Brain microvascular endothelial cell (primary cell): Measurements from ENCODE around the gene BIRC6.

Experiments
- DNase-seq: peaks from one replicate; pipeline ENCODE4 v3.0.0-alpha.2; 2020
- H3K27ac ChIP-seq: fragments of 250-450 bp; sonication (Bioruptor Pico); 2 replicates; pipeline ENCODE4 v1.5.1; 2020; ENCODE audit warnings: mild to moderate bottlenecking, moderate library complexity
- H3K27me3 ChIP-seq: fragments of 250-450 bp; sonication (Bioruptor Pico); replicated peaks from 2 replicates; pipeline ENCODE4 v1.5.1; 2020; ENCODE audit warnings: mild to moderate bottlenecking
- H3K36me3 ChIP-seq: fragments of 250-450 bp; sonication (Bioruptor Pico); replicated peaks from 2 replicates; pipeline ENCODE4 v1.5.1; 2020; ENCODE audit warnings: mild to moderate bottlenecking
- H3K4me3 ChIP-seq: 2 replicates; pipeline ENCODE4 v1.5.1; 2011; ENCODE audit warnings: low read depth, mild to moderate bottlenecking, control low read depth, low read length, moderate library complexity
- CTCF ChIP-seq: IDR thresholded peaks from 2 replicates; pipeline ENCODE4 v1.5.1; 2011; ENCODE audit warnings: low read depth, mild to moderate bottlenecking, moderate library complexity, low read length, control low read depth, inconsistent platforms; ENCODE audit errors: missing control alignments
- in situ Hi-C: cut with HindIII; loops from 2 replicates; pipeline ENCODE4 v1.10.0; 2017; ENCODE audit warnings: low sequenced_read_pairs, low pct_ligation_motif_present

Gene BIRC6

GRCh38 chr2:32450851-32451250 is 94.0 kb downstream of the BIRC6 start:
- in situ Hi-C loops = no loop called here
- Histone ChIP-seq H3K36me3 (peaks cover 10% of the 10 kb centered on the region), H3K27ac (no peak overlapping the region), H3K4me3 (no peak overlapping the region), H3K27me3 (no peaks in the 10 kb centered on the region)
- DNase-seq = no peak
- TF ChIP-seq CTCF = no peak

- in situ Hi-C loops = no loop called here
- Histone ChIP-seq H3K4me3 (no peak overlapping the region), H3K27ac (no peak overlapping the region), H3K27me3 (no peaks in the 10 kb centered on the region), H3K36me3 (peaks cover 4% of the 10 kb centered on the region)
- TF ChIP-seq CTCF = no peak
- DNase-seq = no peak
These were observed 95.7 kb downstream of the BIRC6 start for GRCh38 chr2:32452338-32453064.

GRCh38 chr2:32453242-32454062 is 96.6 kb downstream of the BIRC6 start:
- DNase-seq = no peak
- H3K27me3 ChIP-seq = no peaks in the 10 kb centered on the region

GRCh38 chr2:32455816-32456215 is 99.0 kb downstream of the BIRC6 start:
- in situ Hi-C loops = no loop called here
- Histone ChIP-seq H3K36me3 (no peaks in the 10 kb centered on the region), H3K27me3 (no peaks in the 10 kb centered on the region), H3K4me3 (no peak overlapping the region), H3K27ac (no peak overlapping the region)
- no peak for DNase-seq
- no peak for TF ChIP-seq CTCF

More at GRCh38 chr2:32453242-32454062, 96.6 kb downstream of the BIRC6 start:
- in situ Hi-C loops = no loop called here
- Histone ChIP-seq H3K27ac (no peak overlapping the region), H3K4me3 (no peak overlapping the region), H3K36me3 (peaks cover 4% of the 10 kb centered on the region)
- no peak for TF ChIP-seq CTCF

GRCh38 chr2:32456808-32457207 is 100.0 kb downstream of the BIRC6 start:
- H3K36me3 ChIP-seq = no peaks in the 10 kb centered on the region
- TF ChIP-seq CTCF = no peak
- no peak overlapping the region for H3K4me3 ChIP-seq
- no peak overlapping the region for H3K27ac ChIP-seq
- in situ Hi-C loops = no loop called here
- no peak for DNase-seq
- no peaks in the 10 kb centered on the region for H3K27me3 ChIP-seq
